ENCODE results near the gene POU3F2.
A peak's percentile ranks its signal among the peaks of the same experiment; 100 is the strongest.

The POU3F2 gene

DNA sequence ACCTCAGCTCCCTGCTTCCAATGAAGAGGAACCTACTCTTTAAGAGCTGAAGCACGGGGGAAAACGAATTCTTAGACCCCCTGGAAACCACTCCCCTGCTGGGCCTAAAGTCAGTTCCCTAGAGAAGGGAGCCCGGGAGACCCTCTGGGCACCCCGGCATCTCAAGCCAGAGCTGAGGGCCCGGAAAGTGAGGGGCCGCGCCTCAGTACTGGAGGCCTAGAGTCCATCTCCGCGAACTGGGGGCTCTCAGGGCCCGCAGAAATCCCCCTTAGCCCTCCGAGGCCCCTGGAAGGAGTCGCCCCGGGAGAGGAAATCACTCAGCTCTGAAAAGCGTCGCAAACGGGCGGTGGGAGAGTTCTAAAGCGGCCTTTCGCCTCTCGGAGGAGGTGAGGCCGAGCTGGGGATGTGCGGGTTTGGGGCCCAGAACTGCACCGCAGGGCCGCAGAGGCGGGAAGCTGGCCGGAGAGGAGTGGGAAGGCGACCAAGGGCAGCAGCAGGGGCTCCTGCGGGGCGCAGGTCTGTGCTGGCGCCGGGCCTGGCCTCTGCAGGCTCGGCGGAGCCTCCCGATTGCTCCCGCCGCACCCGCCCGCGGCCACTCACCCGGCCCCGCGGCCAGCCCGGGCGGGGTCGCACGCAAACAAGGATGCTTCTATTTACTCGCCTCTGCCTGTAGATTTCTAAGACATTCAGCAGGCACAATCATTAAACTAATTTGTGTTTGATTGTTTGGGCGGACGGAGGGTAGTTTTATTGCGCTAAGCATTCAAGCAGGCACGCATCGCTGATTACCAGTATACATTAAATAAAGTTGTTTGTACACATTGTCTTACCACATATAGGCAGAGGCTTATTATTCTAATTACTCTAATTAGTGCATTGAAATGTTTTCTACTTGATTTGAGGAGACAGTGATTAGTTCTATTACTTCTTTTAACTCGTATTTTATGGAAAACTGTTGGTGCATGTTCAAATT lies 9.2 kb downstream of the POU3F2 start:
- DNase-seq (ENCODE audit: low read depth, low spot score), result no peak
- H3K4me3 ChIP-seq (ENCODE audit: low read depth, low read length), result no peak overlapping the region
- no peak for TF ChIP-seq CTCF (IDR thresholded peaks at IDR 0.05; ENCODE audit: low read depth, low read length)
- in situ Hi-C loops (cut with HindIII; ENCODE audit: low sequenced_read_pairs), result no loop called here

DNA sequence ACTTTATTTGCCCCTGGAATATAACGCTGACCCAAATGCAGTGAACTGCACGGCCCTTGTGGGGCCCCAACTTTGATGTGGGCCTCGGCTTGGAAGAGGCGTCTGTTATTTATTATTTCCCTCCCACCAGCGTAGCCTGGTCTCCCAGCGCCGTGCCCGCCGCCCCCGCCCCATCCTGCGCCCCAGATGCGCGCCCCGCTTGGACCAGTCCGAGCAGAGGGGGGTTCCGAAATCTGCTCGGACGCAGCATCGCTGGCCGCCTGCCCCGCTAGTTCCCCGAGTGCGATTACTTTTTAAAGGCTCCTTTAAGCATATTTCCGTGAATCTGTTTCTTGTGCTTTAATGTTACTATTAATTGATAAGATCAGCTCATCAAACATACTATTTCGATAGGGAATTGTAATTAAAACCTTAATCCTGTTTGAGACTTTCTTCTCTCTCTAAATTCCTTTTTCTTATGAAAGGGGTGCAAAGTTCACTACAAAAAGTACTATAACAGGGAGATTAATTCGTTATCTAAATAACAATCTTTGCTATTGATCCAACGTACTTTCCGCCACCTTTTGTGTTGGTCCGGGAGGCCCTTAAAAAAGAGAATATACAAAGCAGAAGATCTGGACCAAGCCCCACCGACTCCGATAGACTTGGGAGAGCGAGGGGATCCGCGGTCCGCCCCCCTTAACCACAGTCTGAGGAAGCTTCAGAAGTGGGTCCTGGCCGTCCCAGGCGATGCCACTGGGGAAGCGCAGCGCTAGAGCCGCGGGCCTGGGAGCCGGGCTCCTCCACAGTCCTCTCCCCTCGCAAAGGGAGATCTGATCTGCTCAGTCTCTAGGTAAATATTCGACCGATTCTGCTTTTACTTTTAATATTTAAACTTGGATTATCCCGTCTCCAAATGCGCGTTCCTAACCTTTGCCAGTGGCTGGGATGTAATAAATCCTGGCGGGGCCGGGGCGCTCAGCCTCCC lies 10.2 kb downstream of the POU3F2 start:
- peak overlapping the region; percentile 39 for H3K4me3 ChIP-seq (ENCODE audit: low read depth, low read length)
- no peak for DNase-seq (ENCODE audit: low read depth, low spot score)
- no peak for TF ChIP-seq CTCF (IDR thresholded peaks at IDR 0.05; ENCODE audit: low read depth, low read length)
- in situ Hi-C loops (cut with HindIII; ENCODE audit: low sequenced_read_pairs), result no loop called here

GRCh38 chr6:98845211-98846020 lies 11.0 kb downstream of the POU3F2 start:
- peak; percentile 89 for TF ChIP-seq CTCF (IDR thresholded peaks at IDR 0.05; ENCODE audit: low read depth, low read length)
- H3K4me3 ChIP-seq (ENCODE audit: low read depth, low read length), result peak overlapping the region; percentile 39
- peak; percentile 89 for DNase-seq (ENCODE audit: low read depth, low spot score)
- in situ Hi-C loops (cut with HindIII; ENCODE audit: low sequenced_read_pairs), result no loop called here

DNA sequence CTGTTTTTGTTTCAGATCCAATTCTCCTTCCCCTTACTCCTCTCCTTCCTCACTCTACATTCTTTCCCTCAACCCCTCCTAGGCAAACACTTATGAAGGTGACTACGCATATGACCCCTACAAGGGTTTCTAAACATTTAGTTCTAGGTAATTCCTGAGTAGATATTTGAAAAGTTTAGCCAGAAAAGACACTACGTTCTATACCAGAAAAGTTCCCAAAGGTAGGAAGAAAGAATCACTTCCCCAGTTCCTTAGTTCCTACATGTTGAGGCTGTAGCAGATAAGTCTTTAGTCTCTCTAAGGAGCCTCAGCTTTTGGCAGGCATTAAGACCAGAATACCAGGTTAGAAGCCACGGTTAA lies 11.6 kb downstream of the POU3F2 start:
- TF ChIP-seq CTCF (IDR thresholded peaks at IDR 0.05; ENCODE audit: low read depth, low read length), result no peak
- no peak for DNase-seq (ENCODE audit: low read depth, low spot score)
- no peak overlapping the region for H3K4me3 ChIP-seq (ENCODE audit: low read depth, low read length)
- in situ Hi-C loops (cut with HindIII; ENCODE audit: low sequenced_read_pairs), result no loop called here

DNA sequence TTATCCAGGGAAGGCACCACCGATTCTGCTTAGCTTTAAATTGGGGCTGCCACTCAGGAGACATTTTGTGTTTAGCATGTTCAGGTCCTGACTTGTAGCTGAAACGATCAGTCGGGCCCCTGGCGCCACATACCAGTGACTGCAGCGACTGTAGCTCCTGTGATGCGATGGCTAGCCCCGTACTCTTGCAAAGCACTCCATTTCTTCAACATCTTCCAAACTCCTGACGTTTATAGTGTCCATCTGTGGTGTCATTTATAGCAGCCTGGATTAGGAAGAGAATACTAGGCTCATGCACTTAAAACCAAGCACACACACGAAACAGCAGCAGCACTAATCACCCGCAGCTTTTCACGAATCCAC lies 13.0 kb downstream of the POU3F2 start:
- no peak overlapping the region for H3K4me3 ChIP-seq (ENCODE audit: low read depth, low read length)
- no peak for DNase-seq (ENCODE audit: low read depth, low spot score)
- TF ChIP-seq CTCF (IDR thresholded peaks at IDR 0.05; ENCODE audit: low read depth, low read length), result no peak
- in situ Hi-C loops (cut with HindIII; ENCODE audit: low sequenced_read_pairs), result no loop called here

All from astrocyte of the spinal cord (primary cell).